HFF-Myc (cell line): ENCODE data around the gene SNRNP200.

Source experiments
- DNase-seq: peaks from one replicate; pipeline ENCODE4 v3.0.0-alpha.2; 2011; ENCODE audit warnings: low read depth; ENCODE audit errors: extremely low read depth
- H3K4me3 ChIP-seq: replicated peaks from 2 replicates; pipeline ENCODE4 v1.5.1; 2011; ENCODE audit warnings: low read depth, mild to moderate bottlenecking, control low read depth, low read length
- CTCF ChIP-seq: IDR thresholded peaks from 2 replicates; pipeline ENCODE4 v1.5.1; 2012; ENCODE audit warnings: mild to moderate bottlenecking, low read depth, low read length, control low read depth; ENCODE audit errors: missing control alignments

Gene SNRNP200

GRCh38 chr2:96305091-96305978, at the start of gene SNRNP200:
Gene SNRNP200 (minus strand): TSS chr2:96305546. CDS start chr2:96305437, 109 bp downstream.
- TF ChIP-seq CTCF, result no peak
- DNase-seq, result peak; percentile 44
- H3K4me3 ChIP-seq, result peak within 1 kb of the TSS; percentile 97

- no peak for DNase-seq
- no peak overlapping the region for H3K4me3 ChIP-seq
- TF ChIP-seq CTCF, result no peak
Observed at GRCh38 chr2:96354492-96354891, 49.1 kb upstream of the SNRNP200 start.

GRCh38 chr2:96353606-96354101, 48.3 kb upstream of the SNRNP200 start:
- no peak overlapping the region for H3K4me3 ChIP-seq
- DNase-seq, result no peak
- no peak for TF ChIP-seq CTCF

DNA sequence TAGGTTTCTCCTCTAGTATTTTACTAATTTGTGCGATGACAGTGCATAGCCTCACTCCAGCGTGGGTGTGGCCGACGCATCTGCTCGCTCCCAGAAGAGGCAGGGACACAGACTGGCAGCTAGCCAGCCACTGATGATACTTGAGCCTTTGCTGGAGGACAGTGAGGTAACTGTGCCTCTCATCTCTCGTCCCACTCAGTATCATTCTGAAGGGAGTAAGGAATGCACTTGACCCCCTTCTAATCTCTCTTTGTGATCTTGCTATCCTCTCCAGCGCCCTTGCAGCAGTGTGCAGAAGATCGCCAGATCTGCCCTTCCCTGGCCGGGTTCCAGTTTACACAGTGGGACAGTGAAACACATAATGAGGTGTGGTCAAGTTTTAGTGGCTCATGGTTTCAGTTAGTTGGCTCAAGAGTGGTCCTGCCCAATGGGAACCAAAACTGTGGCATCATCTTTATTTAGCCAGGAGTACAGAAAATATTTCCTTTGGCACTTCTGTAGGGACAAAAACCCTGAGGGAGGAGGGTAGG, 47.8 kb upstream of the SNRNP200 start:
- H3K4me3 ChIP-seq, result no peak overlapping the region
- no peak for DNase-seq
- no peak for TF ChIP-seq CTCF

- DNase-seq, result no peak
- no peak for TF ChIP-seq CTCF
Observed at GRCh38 chr2:96347395-96347794, 42.0 kb upstream of the SNRNP200 start.

GRCh38 chr2:96345868-96346462, 40.6 kb upstream of the SNRNP200 start:
- TF ChIP-seq CTCF, result no peak
- no peak for DNase-seq

More at GRCh38 chr2:96347395-96347794, 42.0 kb upstream of the SNRNP200 start:
- no peak overlapping the region for H3K4me3 ChIP-seq

More at GRCh38 chr2:96345868-96346462, 40.6 kb upstream of the SNRNP200 start:
- H3K4me3 ChIP-seq, result no peak overlapping the region
